Keratinocyte (primary cell): ENCODE measurements around the gene TMEM163. TPM values are rescaled to one million over a fixed set of nuclear protein-coding genes. Genes with fewer than 3 reads are reported as not detected.

ENCODE experiments used
- DNase-seq: peaks from one replicate; pipeline ENCODE4 v3.0.0-alpha.2; 2011; ENCODE audit warnings: low read depth, missing footprints, low spot score
- FAIRE-seq: peaks from 2 replicates; lab custom pipeline; 2011; peaks lifted over from hg19 to GRCh38; lab: Jason Lieb, UNC
- H2AFZ ChIP-seq: 2 replicates; pipeline ENCODE4 v1.6.0; 2012; ENCODE audit warnings: low read length, control low read depth, inconsistent platforms; ENCODE audit not compliant: control insufficient read depth
- H3K27ac ChIP-seq: 2 replicates; pipeline ENCODE4 v1.5.1; 2011; ENCODE audit warnings: low read length; ENCODE audit not compliant: control insufficient read depth, insufficient read depth
- H3K27me3 ChIP-seq: 3 replicates; pipeline ENCODE4 v1.6.0; 2011; ENCODE audit warnings: low read length; ENCODE audit not compliant: control insufficient read depth, insufficient read depth; ENCODE audit errors: extremely low read depth
- H3K36me3 ChIP-seq, 2 experiments: 2 replicates in 1 of 2; 3 replicates in 1 of 2; pipeline ENCODE4 v1.5.1; 2011; ENCODE audit warnings: low read length in 2 of 2, mild to moderate bottlenecking in 1 of 2; ENCODE audit not compliant: control insufficient read depth in 2 of 2, insufficient read depth in 2 of 2; ENCODE audit errors: extremely low read depth in 1 of 2
- H3K4me1 ChIP-seq: 3 replicates; pipeline ENCODE4 v1.5.1; 2011; ENCODE audit warnings: low read length; ENCODE audit not compliant: control insufficient read depth, insufficient read depth; ENCODE audit errors: extremely low read depth
- H3K4me2 ChIP-seq: 3 replicates; pipeline ENCODE4 v1.6.0; 2011; ENCODE audit warnings: low read depth, low read length; ENCODE audit not compliant: control insufficient read depth, insufficient read depth; ENCODE audit errors: extremely low read depth
- H3K4me3 ChIP-seq, 3 experiments: fragments of 200-600 bp in 1 of 3; sonication (generic) in 1 of 3; 2 replicates in 2 of 3; 3 replicates in 1 of 3; pipeline ENCODE4 v1.5.1; 2011 to 2016; ENCODE audit warnings: low read length in 3 of 3, mild to moderate bottlenecking in 3 of 3, control low read depth in 2 of 3, inconsistent platforms in 1 of 3, low read depth in 1 of 3, mixed read lengths in 1 of 3, mixed run types in 1 of 3, moderate library complexity in 1 of 3; ENCODE audit not compliant: control insufficient read depth in 2 of 3, insufficient read depth in 2 of 3; ENCODE audit errors: extremely low read depth in 1 of 3
- H3K79me2 ChIP-seq: 2 replicates; pipeline ENCODE4 v1.6.0; 2012; ENCODE audit warnings: low read length; ENCODE audit not compliant: control insufficient read depth, insufficient read depth
- H3K9ac ChIP-seq: 3 replicates; pipeline ENCODE4 v1.6.0; 2011; ENCODE audit warnings: low read length; ENCODE audit not compliant: control insufficient read depth, insufficient read depth; ENCODE audit errors: extremely low read depth
- H3K9me1 ChIP-seq: 3 replicates; pipeline ENCODE4 v1.6.0; 2011; ENCODE audit warnings: low read length; ENCODE audit not compliant: control insufficient read depth, insufficient read depth; ENCODE audit errors: extremely low read depth
- H3K9me3 ChIP-seq: 2 replicates; pipeline ENCODE4 v1.5.1; 2012; ENCODE audit warnings: low read depth, low read length; ENCODE audit not compliant: control insufficient read depth
- H4K20me1 ChIP-seq: 3 replicates; pipeline ENCODE4 v1.6.0; 2011; ENCODE audit warnings: low read length; ENCODE audit not compliant: control insufficient read depth, insufficient read depth; ENCODE audit errors: extremely low read depth
- EZH2 ChIP-seq: IDR thresholded peaks from one replicate; pipeline ENCODE4 v1.6.1; 2012; ENCODE audit warnings: inconsistent platforms, mild to moderate bottlenecking, low read length, moderate library complexity
- dilution Hi-C: fragments of 300-500 bp; cut with MboI; formaldehyde crosslinking; loops from one replicate; pipeline ENCODE4 v1.7.0; 2020; ENCODE audit warnings: low sequenced_read_pairs; ENCODE audit not compliant: extremely low pct_ligation_motif_present
- polyA plus RNA-seq, 5 experiments: library from polyadenylated mRNA; depleted of rRNA in 3 of 5; stranded (reverse) in 3 of 5; stranded (forward) in 1 of 5; unstranded in 1 of 5; fragments of >200 nt; gene quantifications; 1 replicate in 1 of 5; 2 replicates in 3 of 5; 3 replicates in 1 of 5; pipeline versions ENCODE4 v1.2.1 to v1.2.3, GENCODE V29; 2011 to 2012; ENCODE audit warnings: missing spikeins in 2 of 5, low read depth in 1 of 5, low replicate concordance in 1 of 5
- TF ChIP-seq, protein P1 (sequence below), 3 experiments: IDR thresholded peaks in 1 of 3; conservative IDR thresholded peaks in 1 of 3; optimal IDR thresholded peaks in 1 of 3; 2 replicates in 2 of 3; 3 replicates in 1 of 3; pipeline versions ENCODE3 to v1.5.1; 2011; ENCODE audit warnings: low read length in 3 of 3, mild to moderate bottlenecking in 3 of 3, moderate library complexity in 2 of 3, control low read depth in 1 of 3, inconsistent platforms in 1 of 3; ENCODE audit not compliant: insufficient read depth in 2 of 3; ENCODE audit errors: extremely low read depth in 1 of 3

TMEM163 gene
- polyA plus RNA-seq, 1 donor (not counting 4 experiments of a cell fraction or from before 2014, with no cell fraction given) = not detected

DNA sequence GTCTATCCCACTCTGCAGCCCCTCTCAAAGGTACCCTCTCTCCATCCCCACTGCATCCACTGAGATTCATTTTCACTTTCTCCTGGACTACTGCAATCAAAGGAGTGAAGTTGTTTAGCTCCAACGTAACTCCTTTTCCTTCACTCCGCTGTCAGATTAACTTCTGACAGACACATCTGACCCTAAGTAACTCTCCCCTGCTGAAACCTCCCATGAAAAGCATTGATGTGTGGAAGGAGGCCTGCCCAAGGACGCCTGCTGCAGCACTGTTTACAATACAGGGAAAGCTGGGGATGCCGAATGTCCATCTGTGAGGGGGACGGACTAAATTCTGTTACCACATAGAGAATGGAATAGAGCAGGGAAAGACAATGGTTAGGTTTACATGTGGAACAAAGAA is 114.8 kb downstream of the TMEM163 start:
- DNase-seq (no peak), FAIRE-seq (no peak)
- no peaks in the 10 kb centered on the region for H3K27me3 ChIP-seq
- H3K9me3 ChIP-seq = no peaks in the 10 kb centered on the region
- H4K20me1 ChIP-seq = no peaks in the 10 kb centered on the region
- dilution Hi-C loops = no loop called here
- H2AFZ ChIP-seq = no peak overlapping the region
- no peaks in the 10 kb centered on the region for H3K36me3 ChIP-seq
- no peak overlapping the region for H3K9ac ChIP-seq
- H3K4me3 ChIP-seq = no peak overlapping the region
- TF ChIP-seq EZH2 = no peak
- TF ChIP-seq, protein P1, sequence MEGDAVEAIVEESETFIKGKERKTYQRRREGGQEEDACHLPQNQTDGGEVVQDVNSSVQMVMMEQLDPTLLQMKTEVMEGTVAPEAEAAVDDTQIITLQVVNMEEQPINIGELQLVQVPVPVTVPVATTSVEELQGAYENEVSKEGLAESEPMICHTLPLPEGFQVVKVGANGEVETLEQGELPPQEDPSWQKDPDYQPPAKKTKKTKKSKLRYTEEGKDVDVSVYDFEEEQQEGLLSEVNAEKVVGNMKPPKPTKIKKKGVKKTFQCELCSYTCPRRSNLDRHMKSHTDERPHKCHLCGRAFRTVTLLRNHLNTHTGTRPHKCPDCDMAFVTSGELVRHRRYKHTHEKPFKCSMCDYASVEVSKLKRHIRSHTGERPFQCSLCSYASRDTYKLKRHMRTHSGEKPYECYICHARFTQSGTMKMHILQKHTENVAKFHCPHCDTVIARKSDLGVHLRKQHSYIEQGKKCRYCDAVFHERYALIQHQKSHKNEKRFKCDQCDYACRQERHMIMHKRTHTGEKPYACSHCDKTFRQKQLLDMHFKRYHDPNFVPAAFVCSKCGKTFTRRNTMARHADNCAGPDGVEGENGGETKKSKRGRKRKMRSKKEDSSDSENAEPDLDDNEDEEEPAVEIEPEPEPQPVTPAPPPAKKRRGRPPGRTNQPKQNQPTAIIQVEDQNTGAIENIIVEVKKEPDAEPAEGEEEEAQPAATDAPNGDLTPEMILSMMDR (optimal IDR thresholded peaks at IDR 0.05 in 1 of 3, IDR thresholded peaks at IDR 0.05 in 1 of 3, conservative IDR thresholded peaks at IDR 0.05 in 1 of 3; ENCODE audit: extremely low read depth in 1 of 3, insufficient read depth in 2 of 3, low read length in 3 of 3) = no peak
- no peak overlapping the region for H3K4me2 ChIP-seq
- H3K4me1 ChIP-seq = no peaks in the 10 kb centered on the region
- no peaks in the 10 kb centered on the region for H3K79me2 ChIP-seq
- H3K9me1 ChIP-seq = no peaks in the 10 kb centered on the region
- H3K27ac ChIP-seq = no peak overlapping the region

DNA sequence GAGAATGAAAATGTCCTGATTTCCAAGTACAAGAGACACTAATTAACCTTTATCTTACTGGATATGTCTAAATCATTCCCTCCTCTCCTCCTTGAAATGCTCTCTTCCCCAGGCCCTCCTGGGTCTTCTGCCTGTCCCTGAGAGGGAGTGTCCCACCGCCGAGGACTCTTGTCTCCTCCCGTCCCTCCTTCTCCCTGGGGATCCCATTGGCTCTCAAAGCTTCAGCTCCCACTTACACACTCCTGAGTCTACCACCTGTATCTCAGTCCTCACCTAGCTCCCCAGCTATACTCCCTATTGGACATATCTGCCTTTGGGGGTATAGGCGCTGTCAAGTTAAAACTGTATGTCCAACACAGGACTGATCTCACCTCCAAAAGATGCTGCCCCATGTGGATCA is 116.1 kb downstream of the TMEM163 start:
- Histone ChIP-seq H3K9me3 (no peaks in the 10 kb centered on the region), H4K20me1 (no peaks in the 10 kb centered on the region), H3K9ac (no peak overlapping the region), H3K4me2 (no peak overlapping the region), H3K36me3 (no peaks in the 10 kb centered on the region), H3K4me1 (no peaks in the 10 kb centered on the region), H3K9me1 (no peaks in the 10 kb centered on the region), H2AFZ (no peak overlapping the region), H3K27me3 (no peaks in the 10 kb centered on the region), H3K4me3 (no peak overlapping the region), H3K79me2 (no peaks in the 10 kb centered on the region), H3K27ac (no peak overlapping the region)
- no peak for DNase-seq
- dilution Hi-C loops = no loop called here
- no peak for FAIRE-seq
- TF ChIP-seq EZH2 = no peak
- TF ChIP-seq, protein P1 (optimal IDR thresholded peaks at IDR 0.05 in 1 of 3, IDR thresholded peaks at IDR 0.05 in 1 of 3, conservative IDR thresholded peaks at IDR 0.05 in 1 of 3; ENCODE audit: extremely low read depth in 1 of 3, insufficient read depth in 2 of 3, low read length in 3 of 3) = no peak
